ENCODE results near the gene PCDH9.
"Not testable (repeated sequence)": the region's sequence is repeated elsewhere in the genome, so short reads cannot be mapped to it uniquely, and the experiment has no call there.

The PCDH9 gene

GRCh38 chr13:66886264-66886663 is 343.9 kb downstream of the PCDH9 start:
- no peak for DNase-seq

DNA sequence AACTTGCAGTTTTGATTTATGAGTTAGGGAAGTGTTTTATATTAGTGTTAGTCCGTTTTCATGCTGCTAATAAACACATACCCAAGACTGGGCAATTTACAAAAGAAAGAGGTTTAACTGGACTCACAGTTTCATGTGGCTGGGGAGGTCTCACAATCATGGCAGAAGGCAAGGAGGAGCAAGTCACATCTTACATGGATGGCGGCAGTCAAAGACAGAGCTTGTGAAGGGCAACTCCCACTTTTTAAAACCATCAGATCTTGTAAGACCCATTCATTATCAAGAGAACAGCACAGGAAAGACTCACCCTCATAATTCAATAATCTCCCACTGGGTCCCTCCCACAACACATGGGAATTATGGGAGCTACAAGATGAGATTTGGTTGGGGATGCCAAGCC is 349.0 kb downstream of the PCDH9 start:
- not testable (repeated sequence) for DNase-seq

DNA sequence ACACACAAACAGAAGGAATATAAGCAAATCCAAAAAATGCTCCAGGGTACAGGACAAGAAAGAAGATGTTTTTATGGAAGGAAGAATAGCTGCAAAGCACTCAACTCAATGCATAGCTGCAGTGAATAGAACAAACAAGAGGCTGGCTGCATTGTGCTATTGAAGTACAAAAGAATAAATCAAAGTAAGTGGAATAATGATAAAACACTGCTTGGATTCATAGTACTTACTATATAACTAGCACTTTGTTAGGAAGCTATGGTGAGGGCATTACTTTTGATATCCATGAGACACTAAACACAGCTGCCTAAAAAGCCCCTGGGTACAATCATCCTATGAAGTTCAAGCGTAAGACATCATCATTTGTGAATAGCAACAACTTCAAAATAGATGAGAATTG is 350.1 kb downstream of the PCDH9 start:
- no peak for DNase-seq

- DNase-seq, result no peak
These were observed 354.9 kb downstream of the PCDH9 start for GRCh38 chr13:66875264-66875663.

DNA sequence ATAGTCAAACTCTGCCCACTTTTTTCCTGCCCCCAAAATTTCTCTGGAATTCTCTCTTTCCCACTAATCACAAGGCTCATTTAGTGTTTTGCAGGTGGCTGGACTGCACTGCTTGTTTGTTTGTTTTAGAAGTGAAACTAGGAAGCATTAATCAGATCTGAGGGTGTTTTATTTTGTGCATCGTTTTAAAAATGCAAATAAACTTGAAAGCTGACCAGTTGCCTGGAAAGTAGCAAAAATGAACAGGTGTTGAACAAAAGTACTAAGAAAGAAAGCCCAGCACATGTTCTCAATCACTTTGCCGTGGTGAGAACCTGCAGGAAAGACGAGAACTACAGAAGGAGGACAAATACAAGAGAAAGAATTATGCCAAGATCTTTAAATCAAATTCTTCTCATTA is 365.5 kb downstream of the PCDH9 start:
- DNase-seq, result no peak

DNA sequence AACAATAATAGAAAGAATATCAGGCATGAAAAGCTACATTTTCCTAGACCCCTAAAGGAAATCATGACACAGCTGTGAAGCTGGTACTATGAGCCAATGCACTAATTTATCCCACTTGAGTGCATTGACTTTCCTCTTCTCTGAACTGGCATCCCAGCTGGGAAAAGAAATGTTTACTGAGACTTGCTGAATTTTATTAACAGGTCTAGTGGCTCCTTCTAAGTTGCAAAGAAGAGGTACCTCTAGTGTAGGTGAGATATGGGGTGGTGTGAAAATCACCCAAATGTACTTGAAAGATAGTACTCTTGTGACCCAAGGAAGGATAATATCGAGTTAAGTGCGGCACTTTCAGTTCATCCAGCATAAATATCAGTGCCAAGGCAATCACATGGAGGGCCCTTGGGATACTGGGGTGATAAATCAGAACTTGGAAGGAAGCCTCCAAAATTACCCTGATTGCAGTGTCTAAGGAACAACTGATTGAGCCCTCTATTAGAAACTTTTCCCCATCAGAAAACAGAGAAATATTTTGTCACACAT is 369.2 kb downstream of the PCDH9 start:
- DNase-seq, result no peak

GRCh38 chr13:66859934-66860877 is 369.9 kb downstream of the PCDH9 start:
- no peak for DNase-seq

DNA sequence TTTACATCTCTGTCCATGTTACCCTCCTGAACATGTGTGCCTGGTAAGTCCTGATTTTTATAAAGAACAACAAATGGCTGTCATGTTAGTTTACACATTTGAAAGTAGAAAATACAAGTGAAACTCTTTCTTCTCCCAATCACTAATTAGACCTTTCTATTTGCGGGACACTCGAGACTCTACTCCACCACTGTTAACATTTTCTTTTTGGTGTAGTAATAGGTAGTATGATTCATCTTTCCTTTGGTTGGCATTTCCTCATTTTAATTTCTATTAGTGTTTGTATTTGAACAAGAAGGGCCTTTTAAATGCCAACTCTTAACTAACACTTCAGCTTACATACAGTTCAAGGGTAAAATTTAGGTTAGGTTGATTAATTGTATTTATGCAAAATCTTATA is 371.1 kb downstream of the PCDH9 start:
- DNase-seq, result no peak

DNA sequence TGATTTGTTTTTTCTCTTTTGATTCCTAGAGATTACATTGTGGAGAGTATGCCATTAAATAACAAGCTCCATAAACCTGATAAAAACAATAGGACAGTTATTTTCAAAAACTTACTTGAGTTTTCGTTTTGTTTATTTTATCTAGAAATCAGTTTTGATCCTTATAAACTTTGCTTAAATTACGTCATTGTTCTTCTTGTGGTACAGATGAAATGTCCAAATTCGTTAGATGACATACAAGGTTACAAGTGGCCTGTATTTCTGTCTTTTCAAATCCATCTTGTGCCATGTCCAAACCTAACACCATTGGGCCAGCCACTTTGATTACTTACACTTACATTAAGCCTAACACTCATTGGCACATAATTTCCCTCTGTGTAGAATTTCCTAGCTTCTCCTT is 372.0 kb downstream of the PCDH9 start:
- no peak for DNase-seq

- no peak for DNase-seq
These were observed 375.0 kb downstream of the PCDH9 start for GRCh38 chr13:66855131-66855530.

GRCh38 chr13:66853564-66853963 is 376.6 kb downstream of the PCDH9 start:
- no peak for DNase-seq

GRCh38 chr13:66849706-66850105 is 380.4 kb downstream of the PCDH9 start:
- DNase-seq, result no peak

DNA sequence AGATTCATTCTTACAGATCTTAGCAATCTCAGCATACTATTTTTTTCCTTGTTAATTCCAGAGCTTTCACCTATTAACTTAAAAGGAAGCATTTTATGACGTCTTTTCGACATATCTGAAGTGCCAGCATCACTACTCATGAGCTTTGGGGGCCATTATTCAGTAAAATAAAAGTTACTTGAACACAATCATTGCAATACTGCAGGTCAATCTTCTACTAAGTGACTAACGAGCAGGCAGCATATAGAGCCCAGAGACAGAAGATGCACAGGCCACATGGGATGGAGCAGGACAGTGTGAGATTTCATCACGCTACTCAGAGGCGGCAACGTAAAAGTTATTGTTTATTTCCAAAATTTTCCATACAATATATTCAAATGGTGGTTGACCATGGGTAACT is 382.6 kb downstream of the PCDH9 start:
- no peak for DNase-seq

DNA sequence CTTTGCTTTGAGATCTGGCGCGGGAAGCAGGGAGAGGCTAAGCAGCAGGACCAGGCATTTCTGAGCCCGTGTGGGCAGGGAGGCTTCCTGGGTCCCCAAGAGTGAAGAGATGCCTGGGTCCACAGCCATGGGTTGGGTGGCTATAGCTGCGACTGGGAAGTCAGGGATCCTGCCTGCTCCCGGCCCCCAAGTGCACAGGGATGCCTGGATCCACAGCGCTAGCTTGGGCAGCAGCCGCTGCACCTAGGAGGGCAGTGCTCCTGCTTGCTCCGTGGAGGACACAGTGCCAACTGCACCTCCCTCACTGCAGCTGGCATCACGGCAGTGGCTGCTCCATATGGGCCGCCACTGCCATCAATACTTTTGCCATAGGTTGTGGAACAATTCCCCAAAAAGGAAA is 384.7 kb downstream of the PCDH9 start:
- DNase-seq, result no peak

DNA sequence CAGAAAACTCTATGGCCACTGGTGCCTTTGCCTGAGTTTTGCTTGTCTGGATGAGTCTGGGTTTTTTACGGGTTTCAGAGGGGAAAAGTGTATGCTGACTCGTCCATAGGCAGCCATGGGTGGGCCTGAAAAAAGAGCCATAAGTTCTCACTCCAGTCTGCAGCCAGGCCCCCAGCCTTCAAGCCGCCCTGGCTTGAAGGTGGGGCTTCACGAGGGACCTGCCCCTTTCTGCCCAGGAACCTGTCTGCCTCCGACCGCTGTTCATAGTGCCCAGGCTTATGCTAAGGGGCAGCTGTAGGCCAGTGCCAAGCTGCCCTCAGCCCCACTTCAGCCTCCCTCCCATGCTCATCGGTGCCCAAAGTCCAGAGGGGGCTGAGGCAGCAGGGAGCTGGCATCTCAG is 385.2 kb downstream of the PCDH9 start:
- no peak for DNase-seq

DNA sequence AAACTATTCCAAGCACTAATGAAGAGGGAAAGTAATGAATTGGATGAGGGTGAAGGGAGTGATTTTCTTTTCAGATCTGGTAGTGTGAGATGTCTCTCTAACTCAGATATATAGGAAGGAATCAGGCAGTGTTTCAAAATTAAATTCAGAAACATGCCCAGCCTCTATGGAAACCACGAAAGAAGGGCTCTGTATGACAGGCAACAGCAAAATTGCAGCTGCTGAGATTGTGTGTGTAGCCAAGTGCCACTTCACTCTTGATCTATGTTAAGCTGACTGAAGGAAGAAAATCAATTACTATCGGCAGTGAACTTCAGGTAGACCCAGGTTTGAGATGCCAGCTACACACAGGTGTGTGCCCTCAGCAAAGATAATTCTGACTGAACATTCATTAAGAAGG is 387.4 kb downstream of the PCDH9 start:
- no peak for DNase-seq

GRCh38 chr13:66840621-66841020 is 389.5 kb downstream of the PCDH9 start:
- DNase-seq, result peak; percentile 91

- DNase-seq, result no peak
These were observed 392.9 kb downstream of the PCDH9 start for GRCh38 chr13:66837246-66837645.

- peak; percentile 97 for DNase-seq
These were observed 395.0 kb downstream of the PCDH9 start for GRCh38 chr13:66835040-66835628.

DNA sequence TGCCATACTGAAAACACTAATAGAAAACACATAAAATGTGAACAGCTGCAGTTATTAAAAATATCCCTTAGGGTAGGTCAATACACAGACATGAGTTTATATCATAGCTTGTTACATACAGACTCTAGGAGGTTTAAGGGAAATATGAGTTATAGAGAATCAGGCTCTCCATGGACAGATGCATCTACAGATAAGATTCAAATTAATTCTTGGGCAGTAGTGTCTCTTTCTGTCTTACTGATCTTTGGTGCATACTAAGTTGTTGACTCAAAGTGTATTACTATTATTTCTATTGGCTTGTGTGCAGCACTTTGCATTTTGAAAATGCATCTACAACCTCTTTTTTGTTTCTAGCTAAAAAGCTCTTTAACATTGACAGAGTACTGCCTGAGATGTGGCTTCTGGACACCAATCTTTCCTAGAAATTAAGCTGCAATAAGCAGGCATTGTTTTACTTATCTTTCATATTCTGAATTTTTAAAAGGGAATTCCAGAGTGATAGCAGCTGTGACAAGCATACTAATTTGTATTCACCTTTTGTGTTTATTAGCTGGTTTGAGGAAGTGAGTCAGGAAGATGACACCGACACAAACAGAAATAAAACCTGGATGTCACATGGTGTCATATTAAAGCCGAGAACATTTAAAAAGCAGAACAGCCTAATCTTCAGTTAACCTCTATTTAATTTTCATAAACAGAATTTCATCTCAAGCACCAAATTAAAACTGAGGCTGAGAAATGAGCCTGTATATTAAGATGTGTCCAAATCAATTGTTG is 399.0 kb downstream of the PCDH9 start:
- no peak for DNase-seq

GRCh38 chr13:66829803-66830202 is 400.3 kb downstream of the PCDH9 start:
- no peak for DNase-seq

GRCh38 chr13:66826398-66826797 is 403.7 kb downstream of the PCDH9 start:
- DNase-seq, result no peak

DNA sequence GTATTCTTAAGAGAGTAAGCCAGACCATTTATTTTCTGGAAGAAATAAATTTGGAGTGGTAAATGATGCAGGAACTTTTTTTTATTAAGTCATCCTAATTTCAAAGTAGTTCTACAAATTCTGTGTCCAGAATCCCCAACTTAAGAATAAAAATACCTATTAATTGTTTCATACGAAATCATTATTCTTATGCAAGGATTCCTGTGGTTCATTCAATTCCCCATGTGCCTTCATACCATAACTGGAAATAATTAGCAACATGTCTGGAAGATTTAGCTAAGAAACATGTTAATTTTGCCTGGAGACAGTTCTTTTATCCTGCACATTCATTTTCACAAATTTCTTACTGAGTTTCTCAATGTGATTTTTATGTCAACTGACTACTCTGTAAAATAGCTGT is 408.6 kb downstream of the PCDH9 start:
- DNase-seq, result no peak

Measured in NCI-H2171 (cell line).